ENCODE results near the gene PCBD2. TPM values are rescaled to one million over a fixed set of nuclear protein-coding genes. Genes with fewer than 3 reads are reported as not detected.

Gene PCBD2
- total RNA-seq, 1 experiment from 2014 or later = 10.9 TPM

GRCh38 chr5:134976841-134977240 is 71.9 kb downstream of the PCBD2 start:
- no peak overlapping the region for H3K4me3 ChIP-seq (replicated peaks in 1 of 2; ENCODE audit: low read depth in 1 of 2, low read length in 2 of 2)
- H2AFZ ChIP-seq (ENCODE audit: low read depth, low read length, poor library complexity, severe bottlenecking) = no peak overlapping the region
- no peaks in the 10 kb centered on the region for H3K4me1 ChIP-seq (ENCODE audit: control insufficient read depth in 1 of 2, insufficient read depth in 2 of 2, low read length in 2 of 2)
- no peak overlapping the region for H3K4me2 ChIP-seq (ENCODE audit: low read length)
- no peak for DNase-seq (ENCODE audit: low read depth, low spot score)
- H3K27me3 ChIP-seq (ENCODE audit: insufficient read depth, low read length) = no peaks in the 10 kb centered on the region
- H3K9me2 ChIP-seq (ENCODE audit: insufficient read depth) = no peaks in the 10 kb centered on the region
- no peak for TF ChIP-seq MAX (IDR thresholded peaks at IDR 0.05)
- no peak for TF ChIP-seq CBX3 (IDR thresholded peaks at IDR 0.05; ENCODE audit: low read depth)
- no peak for TF ChIP-seq ZFX (IDR thresholded peaks at IDR 0.05)
- TF ChIP-seq FOSL1 (IDR thresholded peaks at IDR 0.05; ENCODE audit: low read depth) = no peak
- TF ChIP-seq, protein P1, sequence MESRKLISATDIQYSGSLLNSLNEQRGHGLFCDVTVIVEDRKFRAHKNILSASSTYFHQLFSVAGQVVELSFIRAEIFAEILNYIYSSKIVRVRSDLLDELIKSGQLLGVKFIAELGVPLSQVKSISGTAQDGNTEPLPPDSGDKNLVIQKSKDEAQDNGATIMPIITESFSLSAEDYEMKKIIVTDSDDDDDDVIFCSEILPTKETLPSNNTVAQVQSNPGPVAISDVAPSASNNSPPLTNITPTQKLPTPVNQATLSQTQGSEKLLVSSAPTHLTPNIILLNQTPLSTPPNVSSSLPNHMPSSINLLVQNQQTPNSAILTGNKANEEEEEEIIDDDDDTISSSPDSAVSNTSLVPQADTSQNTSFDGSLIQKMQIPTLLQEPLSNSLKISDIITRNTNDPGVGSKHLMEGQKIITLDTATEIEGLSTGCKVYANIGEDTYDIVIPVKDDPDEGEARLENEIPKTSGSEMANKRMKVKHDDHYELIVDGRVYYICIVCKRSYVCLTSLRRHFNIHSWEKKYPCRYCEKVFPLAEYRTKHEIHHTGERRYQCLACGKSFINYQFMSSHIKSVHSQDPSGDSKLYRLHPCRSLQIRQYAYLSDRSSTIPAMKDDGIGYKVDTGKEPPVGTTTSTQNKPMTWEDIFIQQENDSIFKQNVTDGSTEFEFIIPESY (IDR thresholded peaks at IDR 0.05; ENCODE audit: extremely low read depth, insufficient replicate concordance, low read length) = no peak
- TF ChIP-seq JUND (IDR thresholded peaks at IDR 0.05) = no peak
- TF ChIP-seq, protein P2, sequence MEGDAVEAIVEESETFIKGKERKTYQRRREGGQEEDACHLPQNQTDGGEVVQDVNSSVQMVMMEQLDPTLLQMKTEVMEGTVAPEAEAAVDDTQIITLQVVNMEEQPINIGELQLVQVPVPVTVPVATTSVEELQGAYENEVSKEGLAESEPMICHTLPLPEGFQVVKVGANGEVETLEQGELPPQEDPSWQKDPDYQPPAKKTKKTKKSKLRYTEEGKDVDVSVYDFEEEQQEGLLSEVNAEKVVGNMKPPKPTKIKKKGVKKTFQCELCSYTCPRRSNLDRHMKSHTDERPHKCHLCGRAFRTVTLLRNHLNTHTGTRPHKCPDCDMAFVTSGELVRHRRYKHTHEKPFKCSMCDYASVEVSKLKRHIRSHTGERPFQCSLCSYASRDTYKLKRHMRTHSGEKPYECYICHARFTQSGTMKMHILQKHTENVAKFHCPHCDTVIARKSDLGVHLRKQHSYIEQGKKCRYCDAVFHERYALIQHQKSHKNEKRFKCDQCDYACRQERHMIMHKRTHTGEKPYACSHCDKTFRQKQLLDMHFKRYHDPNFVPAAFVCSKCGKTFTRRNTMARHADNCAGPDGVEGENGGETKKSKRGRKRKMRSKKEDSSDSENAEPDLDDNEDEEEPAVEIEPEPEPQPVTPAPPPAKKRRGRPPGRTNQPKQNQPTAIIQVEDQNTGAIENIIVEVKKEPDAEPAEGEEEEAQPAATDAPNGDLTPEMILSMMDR (IDR thresholded peaks at IDR 0.05 in 2 of 3, conservative IDR thresholded peaks at IDR 0.05 in 1 of 3; ENCODE audit: borderline replicate concordance in 1 of 3, insufficient read depth in 1 of 3, low read depth in 2 of 3, low read length in 2 of 3) = no peak
- TF ChIP-seq EZH2phosphoT487 (IDR thresholded peaks at IDR 0.05; ENCODE audit: borderline replicate concordance) = no peak
- TF ChIP-seq REST (IDR thresholded peaks at IDR 0.05; ENCODE audit: low read depth) = no peak
- TF ChIP-seq POLR2AphosphoS5 (IDR thresholded peaks at IDR 0.05; ENCODE audit: low read depth, low read length) = no peak
- TF ChIP-seq, protein P3, sequence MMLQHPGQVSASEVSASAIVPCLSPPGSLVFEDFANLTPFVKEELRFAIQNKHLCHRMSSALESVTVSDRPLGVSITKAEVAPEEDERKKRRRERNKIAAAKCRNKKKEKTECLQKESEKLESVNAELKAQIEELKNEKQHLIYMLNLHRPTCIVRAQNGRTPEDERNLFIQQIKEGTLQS (IDR thresholded peaks at IDR 0.05) = no peak
- no peak for TF ChIP-seq EZH2 (IDR thresholded peaks at IDR 0.05)
- no peak for TF ChIP-seq YY1 (IDR thresholded peaks at IDR 0.05; ENCODE audit: extremely low read depth, insufficient replicate concordance, low read depth, low read length)
- TF ChIP-seq EGR1 (IDR thresholded peaks at IDR 0.05; ENCODE audit: low read depth) = no peak
- TF ChIP-seq POLR2A (IDR thresholded peaks at IDR 0.05; ENCODE audit: borderline replicate concordance, extremely low read depth, insufficient read depth, insufficient read length) = no peak
- CTCF ChIA-PET = no interaction called here
- intact Hi-C loops (cut with micrococcal nuclease) = no loop called here
- no peaks in the 10 kb centered on the region for H3K79me2 ChIP-seq (ENCODE audit: insufficient read depth, low read length)
- BruUV-seq (replicated peaks) = no TSS peak
- POLR2A ChIA-PET = no interaction called here
- no peak overlapping the region for H3K9ac ChIP-seq (ENCODE audit: low read length)
- no peak for ATAC-seq
- H3K9me3 ChIP-seq (ENCODE audit: control insufficient read depth in 1 of 2, insufficient read depth in 1 of 2, low read depth in 1 of 2, low read length in 2 of 2) = peaks cover 0 to 8% of the 10 kb centered on the region in 2 experiments; a peak in 1 of 4 replicates
- H4K20me1 ChIP-seq (ENCODE audit: insufficient read depth) = no peaks in the 10 kb centered on the region
- no peaks in the 10 kb centered on the region for H3K36me3 ChIP-seq (ENCODE audit: control insufficient read depth in 1 of 2, insufficient read depth in 2 of 2, low read length in 2 of 2)
- RAD21 ChIA-PET (ENCODE audit: low non-redundant PET in 1 of 2, low total read pairs in 2 of 2, uncharacterized antibody in 2 of 2, unreplicated experiment in 2 of 2) = no interaction called here
- no peak overlapping the region for H3K27ac ChIP-seq (ENCODE audit: low read depth, low read length)

Data from HCT116 (cell line).